HepG2 (cell line): ENCODE measurements around the gene GNB1. TPM values are rescaled to one million over a fixed set of nuclear protein-coding genes. Genes with fewer than 3 reads are reported as not detected.

Experiments used
- ATAC-seq: fragments of 200-7000 bp; cut with Tn5 transposase; 3 replicates; pipeline ENCODE4 v1.9.1; 2020; ENCODE audit warnings: mild to moderate bottlenecking, moderate library complexity
- BruUV-seq: library from RNA; stranded (reverse); fragments of 400-500 nt; replicated peaks from 2 replicates; lab custom pipeline; 2021; lab: Mats Ljungman, UMichigan
- CTCF ChIA-PET: fragments of 300-600 bp; formaldehyde crosslinking; extraction: SDS; loops from one replicate; lab custom pipeline; 2021; ENCODE audit warnings: low total read pairs, inconsistent platforms, low intra/inter-chr PET ratio; lab: Yijun Ruan, JAX
- POLR2A ChIA-PET: fragments of 350-600 bp; sonication (Branson Sonifier 250); formaldehyde crosslinking; loops from one replicate; lab custom pipeline; 2020; ENCODE audit warnings: antibody characterized with exemption, inconsistent platforms; lab: Yijun Ruan, JAX
- DNase-seq: peaks from one replicate; pipeline ENCODE4 v3.0.0-alpha.2; 2015; ENCODE audit warnings: low spot score
- FAIRE-seq: peaks from 3 replicates; lab custom pipeline; 2011; peaks lifted over from hg19 to GRCh38; lab: Jason Lieb, UNC
- H2AFZ ChIP-seq: one replicate; pipeline ENCODE4 v1.6.1; 2011; ENCODE audit warnings: low read length, inconsistent platforms
- H3K27ac ChIP-seq: fragments of 300-600 bp; 3 replicates; pipeline ENCODE4 v1.8.0; 2011; ENCODE audit warnings: mixed run types, mild to moderate bottlenecking, mixed read lengths, low read length, inconsistent platforms; ENCODE audit not compliant: insufficient read depth; ENCODE audit errors: extremely low read length
- H3K27me3 ChIP-seq, 2 experiments: fragments of 200-600 bp in 1 of 2; 2 replicates in 1 of 2; 3 replicates in 1 of 2; pipeline versions ENCODE4 v1.6.0 to v1.8.0; 2011; ENCODE audit warnings: low read length in 2 of 2, mild to moderate bottlenecking in 2 of 2, moderate library complexity in 2 of 2, inconsistent platforms in 1 of 2; ENCODE audit not compliant: insufficient read depth in 2 of 2, control insufficient read depth in 1 of 2
- H3K36me3 ChIP-seq, 2 experiments: fragments of 200-600 bp in 1 of 2; replicated peaks in 1 of 2; 2 replicates in 1 of 2; 3 replicates in 1 of 2; pipeline versions ENCODE4 v1.5.1 to v1.8.0; 2011; ENCODE audit warnings: low read length in 2 of 2, inconsistent platforms in 1 of 2; ENCODE audit not compliant: insufficient read depth in 2 of 2, control insufficient read depth in 1 of 2
- H3K4me1 ChIP-seq: 2 replicates; pipeline ENCODE4 v1.5.1; 2012; ENCODE audit warnings: low read length, inconsistent platforms; ENCODE audit not compliant: insufficient read depth
- H3K4me2 ChIP-seq: 2 replicates; pipeline ENCODE4 v1.6.0; 2011; ENCODE audit warnings: low read depth, low read length, inconsistent platforms
- H3K4me3 ChIP-seq, 3 experiments: fragments of 200-600 bp in 1 of 3; sonication (generic), shearing (Covaris generic) in 1 of 3; replicated peaks in 1 of 3; 2 replicates each; pipeline ENCODE4 v1.5.1; 2011 to 2016; ENCODE audit warnings: low read length in 3 of 3, inconsistent platforms in 2 of 3, low read depth in 2 of 3, mild to moderate bottlenecking in 2 of 3, control low read depth in 1 of 3, mixed read lengths in 1 of 3; ENCODE audit not compliant: insufficient read depth in 1 of 3
- H3K79me2 ChIP-seq: one replicate; pipeline ENCODE4 v1.6.1; 2011; ENCODE audit warnings: low read length, inconsistent platforms; ENCODE audit not compliant: insufficient read depth
- H3K9ac ChIP-seq: 2 replicates; pipeline ENCODE4 v1.6.0; 2011; ENCODE audit warnings: mild to moderate bottlenecking, low read depth, low read length, inconsistent platforms; ENCODE audit not compliant: insufficient read depth
- H3K9me3 ChIP-seq: 2 replicates; pipeline ENCODE4 v1.5.1; 2012; ENCODE audit warnings: mild to moderate bottlenecking, low read length
- H4K20me1 ChIP-seq: 2 replicates; pipeline ENCODE4 v1.6.0; 2011; ENCODE audit warnings: inconsistent platforms, mild to moderate bottlenecking, low read length, moderate library complexity; ENCODE audit not compliant: insufficient read depth
- GZF1 ChIP-seq: sonication (generic); formaldehyde crosslinking; IDR thresholded peaks from 2 replicates; pipeline ENCODE4 v1.5.1; 2020; ENCODE audit warnings: mild to moderate bottlenecking, missing genetic modification reagents
- HDAC1 ChIP-seq: sonication (generic); formaldehyde crosslinking; IDR thresholded peaks from 2 replicates; pipeline ENCODE4 v1.5.1; 2020; ENCODE audit warnings: mild to moderate bottlenecking, missing genetic modification reagents
- KLF13 ChIP-seq: sonication (generic); formaldehyde crosslinking; IDR thresholded peaks from 2 replicates; pipeline ENCODE4 v1.4.0; 2020; ENCODE audit warnings: mild to moderate bottlenecking, missing genetic modification reagents
- MED1 ChIP-seq: sonication (generic); formaldehyde crosslinking; IDR thresholded peaks from 2 replicates; pipeline ENCODE4 v1.4.0; 2020; ENCODE audit warnings: missing genetic modification reagents
- NAIF1 ChIP-seq: sonication (generic); formaldehyde crosslinking; IDR thresholded peaks from 2 replicates; pipeline ENCODE4 v1.5.0; 2020; ENCODE audit warnings: mild to moderate bottlenecking, missing genetic modification reagents, borderline replicate concordance
- RNF219 ChIP-seq: sonication (generic); formaldehyde crosslinking; IDR thresholded peaks from 2 replicates; pipeline ENCODE4 v1.5.0; 2020; ENCODE audit warnings: mild to moderate bottlenecking, missing genetic modification reagents
- TFDP1 ChIP-seq: IDR thresholded peaks from 2 replicates; pipeline ENCODE4 v1.6.1; 2016; ENCODE audit warnings: missing compliant biosample characterization, missing genetic modification reagents, borderline replicate concordance
- ZNF225 ChIP-seq: sonication (generic); formaldehyde crosslinking; IDR thresholded peaks from 2 replicates; pipeline ENCODE4 v1.4.0; 2020; ENCODE audit warnings: mild to moderate bottlenecking, missing genetic modification reagents
- ZNF337 ChIP-seq: sonication (generic); formaldehyde crosslinking; IDR thresholded peaks from 2 replicates; pipeline ENCODE4 v1.5.1; 2020; ENCODE audit warnings: missing genetic modification reagents, low read depth, mild to moderate bottlenecking, borderline replicate concordance
- ZNF460 ChIP-seq: sonication (generic); formaldehyde crosslinking; IDR thresholded peaks from 2 replicates; pipeline ENCODE4 v1.5.1; 2020; ENCODE audit warnings: missing genetic modification reagents, mild to moderate bottlenecking, borderline replicate concordance
- ZNF841 ChIP-seq: sonication (generic); formaldehyde crosslinking; IDR thresholded peaks from 2 replicates; pipeline ENCODE4 v1.8.1; 2023; ENCODE audit warnings: missing genetic modification reagents, borderline replicate concordance
- WGBS: methylation state at CpG from one replicate; pipeline ENCODE4 v1.1.6; 2017; ENCODE audit warnings: low lambda C conversion rate; 5-methylcytosine and 5-hydroxymethylcytosine counted together
- in situ Hi-C: cut with HindIII; loops from 2 replicates; pipeline ENCODE4 v1.10.0; 2017; ENCODE audit warnings: low pct_unique_long_range_greater_than_20kb; ENCODE audit not compliant: extremely low pct_ligation_motif_present
- intact Hi-C: fragments of 100-400 bp; cut with micrococcal nuclease; formaldehyde crosslinking; loops from one replicate; pipeline ENCODE4 v1.10.0; 2022; ENCODE audit not compliant: unreplicated experiment
- polyA plus RNA-seq, 8 experiments: library from polyadenylated mRNA; depleted of rRNA in 3 of 8; stranded (reverse) in 7 of 8; unstranded in 1 of 8; fragments of >200 nt; fragmentation: Illumina TruSeq in 4 of 8; extraction: Trizol in 4 of 8; gene quantifications; 2 replicates each; pipeline versions ENCODE4 v1.2.1 to v1.2.3, GENCODE V29; 2011 to 2016; ENCODE audit warnings: low read depth in 4 of 8, missing spikeins in 1 of 8, mixed read lengths in 1 of 8; ENCODE audit not compliant: insufficient read depth in 1 of 8
- total RNA-seq, 5 experiments: library from RNA; depleted of rRNA; stranded (reverse); fragments of >200 nt; fragmentation: Illumina TruSeq; extraction: Trizol; gene quantifications; 2 replicates each; pipeline ENCODE4 v1.2.3, GENCODE V29; 2016; ENCODE audit warnings: low read depth in 1 of 5
- TF ChIP-seq, protein P1 (sequence below): sonication (generic); formaldehyde crosslinking; IDR thresholded peaks from 2 replicates; pipeline ENCODE4 v1.4.0; 2020; ENCODE audit warnings: missing genetic modification reagents
- TF ChIP-seq, protein P2 (sequence below): sonication (generic); formaldehyde crosslinking; IDR thresholded peaks from 2 replicates; pipeline ENCODE4 v1.5.0; 2020; ENCODE audit warnings: missing genetic modification reagents
- TF ChIP-seq, protein P3 (sequence below): sonication (generic); formaldehyde crosslinking; IDR thresholded peaks from 2 replicates; pipeline ENCODE4 v1.9.0; 2021; ENCODE audit warnings: missing genetic modification reagents, mild to moderate bottlenecking, borderline replicate concordance

Gene GNB1
- total and polyA plus RNA-seq, 2 of the 13 experiments (the other 11 are each of a cell fraction or from before 2014, with no cell fraction given), result 66.2 to 327 TPM

GRCh38 chr1:1777583-1777899, 113.3 kb downstream of the GNB1 start:
- CTCF ChIA-PET, result no interaction called here
- in situ Hi-C loops, result no loop called here
- TF ChIP-seq KLF13 (CRISPR knock-in tag) (no peak), ZNF460 (no peak), ZNF841 (CRISPR knock-in tag) (no peak), GZF1 (CRISPR knock-in tag) (no peak), TFDP1 (CRISPR knock-in tag) (no peak), HDAC1 (CRISPR knock-in tag) (no peak), NAIF1 (CRISPR knock-in tag) (no peak), ZNF225 (no peak), MED1 (CRISPR knock-in tag) (0 out of 2 replicates have a peak, but pooled peaks have one; percentile 10), ZNF337 (peak; percentile 20; the same call in 1 of the 2 replicates), RNF219 (CRISPR knock-in tag) (no peak)
- TF ChIP-seq, protein P1, sequence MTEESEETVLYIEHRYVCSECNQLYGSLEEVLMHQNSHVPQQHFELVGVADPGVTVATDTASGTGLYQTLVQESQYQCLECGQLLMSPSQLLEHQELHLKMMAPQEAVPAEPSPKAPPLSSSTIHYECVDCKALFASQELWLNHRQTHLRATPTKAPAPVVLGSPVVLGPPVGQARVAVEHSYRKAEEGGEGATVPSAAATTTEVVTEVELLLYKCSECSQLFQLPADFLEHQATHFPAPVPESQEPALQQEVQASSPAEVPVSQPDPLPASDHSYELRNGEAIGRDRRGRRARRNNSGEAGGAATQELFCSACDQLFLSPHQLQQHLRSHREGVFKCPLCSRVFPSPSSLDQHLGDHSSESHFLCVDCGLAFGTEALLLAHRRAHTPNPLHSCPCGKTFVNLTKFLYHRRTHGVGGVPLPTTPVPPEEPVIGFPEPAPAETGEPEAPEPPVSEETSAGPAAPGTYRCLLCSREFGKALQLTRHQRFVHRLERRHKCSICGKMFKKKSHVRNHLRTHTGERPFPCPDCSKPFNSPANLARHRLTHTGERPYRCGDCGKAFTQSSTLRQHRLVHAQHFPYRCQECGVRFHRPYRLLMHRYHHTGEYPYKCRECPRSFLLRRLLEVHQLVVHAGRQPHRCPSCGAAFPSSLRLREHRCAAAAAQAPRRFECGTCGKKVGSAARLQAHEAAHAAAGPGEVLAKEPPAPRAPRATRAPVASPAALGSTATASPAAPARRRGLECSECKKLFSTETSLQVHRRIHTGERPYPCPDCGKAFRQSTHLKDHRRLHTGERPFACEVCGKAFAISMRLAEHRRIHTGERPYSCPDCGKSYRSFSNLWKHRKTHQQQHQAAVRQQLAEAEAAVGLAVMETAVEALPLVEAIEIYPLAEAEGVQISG (CRISPR knock-in tag), result no peak
- TF ChIP-seq, protein P2, sequence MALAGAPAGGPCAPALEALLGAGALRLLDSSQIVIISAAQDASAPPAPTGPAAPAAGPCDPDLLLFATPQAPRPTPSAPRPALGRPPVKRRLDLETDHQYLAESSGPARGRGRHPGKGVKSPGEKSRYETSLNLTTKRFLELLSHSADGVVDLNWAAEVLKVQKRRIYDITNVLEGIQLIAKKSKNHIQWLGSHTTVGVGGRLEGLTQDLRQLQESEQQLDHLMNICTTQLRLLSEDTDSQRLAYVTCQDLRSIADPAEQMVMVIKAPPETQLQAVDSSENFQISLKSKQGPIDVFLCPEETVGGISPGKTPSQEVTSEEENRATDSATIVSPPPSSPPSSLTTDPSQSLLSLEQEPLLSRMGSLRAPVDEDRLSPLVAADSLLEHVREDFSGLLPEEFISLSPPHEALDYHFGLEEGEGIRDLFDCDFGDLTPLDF (CRISPR knock-in tag), result 0 out of 2 replicates have a peak, but pooled peaks have one; percentile 28
- TF ChIP-seq, protein P3, sequence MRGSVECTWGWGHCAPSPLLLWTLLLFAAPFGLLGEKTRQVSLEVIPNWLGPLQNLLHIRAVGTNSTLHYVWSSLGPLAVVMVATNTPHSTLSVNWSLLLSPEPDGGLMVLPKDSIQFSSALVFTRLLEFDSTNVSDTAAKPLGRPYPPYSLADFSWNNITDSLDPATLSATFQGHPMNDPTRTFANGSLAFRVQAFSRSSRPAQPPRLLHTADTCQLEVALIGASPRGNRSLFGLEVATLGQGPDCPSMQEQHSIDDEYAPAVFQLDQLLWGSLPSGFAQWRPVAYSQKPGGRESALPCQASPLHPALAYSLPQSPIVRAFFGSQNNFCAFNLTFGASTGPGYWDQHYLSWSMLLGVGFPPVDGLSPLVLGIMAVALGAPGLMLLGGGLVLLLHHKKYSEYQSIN (CRISPR knock-in tag), result no peak

More at GRCh38 chr1:1777583-1777899, 113.3 kb downstream of the GNB1 start:
- Histone ChIP-seq H3K36me3 (peaks cover 0 to 2% of the 10 kb centered on the region in 2 experiments; a peak in 3 of 5 replicates), H3K4me2 (peak overlapping the region; percentile 93), H3K4me1 (peaks cover 65% of the 10 kb centered on the region), H3K9ac (peak overlapping the region; percentile 96), H3K4me3 (peak overlapping the region; percentile 57 to 95 (median 92)), H3K9me3 (no peaks in the 10 kb centered on the region), H3K79me2 (peaks cover 46% of the 10 kb centered on the region), H4K20me1 (peaks cover 7% of the 10 kb centered on the region), H3K27me3 (no peaks in the 10 kb centered on the region), H2AFZ (no peak overlapping the region), H3K27ac (peak overlapping the region; percentile 84)
- WGBS, result 2% methylated on average over 6 of the region's 6 CpGs
- DNase-seq (no peak), ATAC-seq (no peak), FAIRE-seq (no peak)
- intact Hi-C loops, result loop anchor here (5.0 kb wide), 1 partner anchor 130 kb away; no protein-coding TSS in a partner anchor
- BruUV-seq, result no TSS peak
- POLR2A ChIA-PET, result interaction anchor here (1.2 to 1.9 kb wide), 3 partner anchors 9 to 142 kb away, joined by 3 to 19 read pairs (median 4); no protein-coding TSS in a partner anchor
